ENCODE results near the gene PTPRG. TPM values are rescaled to one million over a fixed set of nuclear protein-coding genes. Genes with fewer than 3 reads are reported as not detected.

The PTPRG gene
- total RNA-seq, 1 donor from 2014 or later: 39.6 TPM

GRCh38 chr3:61869371-61869770, 308.0 kb downstream of the PTPRG start:
- FAIRE-seq (no peak), DNase-seq (ENCODE audit: low read depth) (no peak)
- Mint-ChIP-seq H3K4me3 (ENCODE audit: unreplicated experiment) (no peak overlapping the region), H3K27ac (ENCODE audit: unreplicated experiment) (no peak overlapping the region), H3K27me3 (ENCODE audit: low read depth, unreplicated experiment) (no peaks in the 10 kb centered on the region), H3K9me3 (ENCODE audit: unreplicated experiment) (no peaks in the 10 kb centered on the region), H3K36me3 (ENCODE audit: low read depth, unreplicated experiment) (no peaks in the 10 kb centered on the region), H3K4me1 (ENCODE audit: low read depth, unreplicated experiment) (peaks cover 17% of the 10 kb centered on the region)
- Histone ChIP-seq H3K9me3 (ENCODE audit: insufficient read depth, low read depth, low read length) (no peaks in the 10 kb centered on the region), H3K27me3 (ENCODE audit: insufficient read depth, low read length) (no peaks in the 10 kb centered on the region), H3K79me2 (ENCODE audit: insufficient read depth, low read length) (no peaks in the 10 kb centered on the region), H3K9ac (ENCODE audit: low read length) (no peak overlapping the region), H3K4me1 (ENCODE audit: insufficient read depth, low read length) (no peaks in the 10 kb centered on the region), H3K36me3 (ENCODE audit: insufficient read depth, low read length) (no peaks in the 10 kb centered on the region), H3K4me2 (ENCODE audit: low read length) (no peak overlapping the region), H3K4me3 (ENCODE audit: insufficient read depth, low read depth, low read length) (no peak overlapping the region), H4K20me1 (ENCODE audit: insufficient read depth, low read length) (peaks cover 46% of the 10 kb centered on the region), H2AFZ (ENCODE audit: low read depth, low read length) (no peak overlapping the region), H3K27ac (ENCODE audit: low read depth, low read length) (no peak overlapping the region)
- no peak for TF ChIP-seq EZH2 (IDR thresholded peaks at IDR 0.05; ENCODE audit: insufficient read depth, low read length)
- TF ChIP-seq CTCF (IDR thresholded peaks at IDR 0.05; ENCODE audit: insufficient read depth, low read depth, low read length): no peak

- Mint-ChIP-seq H3K4me1 (ENCODE audit: low read depth, unreplicated experiment) (peaks cover 19% of the 10 kb centered on the region), H3K36me3 (ENCODE audit: low read depth, unreplicated experiment) (no peaks in the 10 kb centered on the region), H3K27me3 (ENCODE audit: low read depth, unreplicated experiment) (no peaks in the 10 kb centered on the region), H3K4me3 (ENCODE audit: unreplicated experiment) (no peak overlapping the region), H3K27ac (ENCODE audit: unreplicated experiment) (no peak overlapping the region), H3K9me3 (ENCODE audit: unreplicated experiment) (no peaks in the 10 kb centered on the region)
- no peak overlapping the region for H2AFZ ChIP-seq (ENCODE audit: low read depth, low read length)
- no peak overlapping the region for H3K27ac ChIP-seq (ENCODE audit: low read depth, low read length)
- H3K9me3 ChIP-seq (ENCODE audit: insufficient read depth, low read depth, low read length): no peaks in the 10 kb centered on the region
- H3K4me2 ChIP-seq (ENCODE audit: low read length): no peak overlapping the region
- FAIRE-seq: no peak
- peaks cover 32% of the 10 kb centered on the region for H4K20me1 ChIP-seq (ENCODE audit: insufficient read depth, low read length)
- no peaks in the 10 kb centered on the region for H3K27me3 ChIP-seq (ENCODE audit: insufficient read depth, low read length)
- DNase-seq (ENCODE audit: low read depth): no peak
- H3K4me3 ChIP-seq (ENCODE audit: insufficient read depth, low read depth, low read length): no peak overlapping the region
- no peak for TF ChIP-seq CTCF (IDR thresholded peaks at IDR 0.05; ENCODE audit: insufficient read depth, low read depth, low read length)
- no peak for TF ChIP-seq EZH2 (IDR thresholded peaks at IDR 0.05; ENCODE audit: insufficient read depth, low read length)
- H3K9ac ChIP-seq (ENCODE audit: low read length): no peak overlapping the region
- H3K36me3 ChIP-seq (ENCODE audit: insufficient read depth, low read length): no peaks in the 10 kb centered on the region
- H3K79me2 ChIP-seq (ENCODE audit: insufficient read depth, low read length): no peaks in the 10 kb centered on the region
- H3K4me1 ChIP-seq (ENCODE audit: insufficient read depth, low read length): no peaks in the 10 kb centered on the region
Measured at GRCh38 chr3:61871644-61872043, 310.3 kb downstream of the PTPRG start.

GRCh38 chr3:61872077-61872706, 310.8 kb downstream of the PTPRG start:
- Histone ChIP-seq H2AFZ (ENCODE audit: low read depth, low read length) (no peak overlapping the region), H3K4me1 (ENCODE audit: insufficient read depth, low read length) (no peaks in the 10 kb centered on the region), H3K36me3 (ENCODE audit: insufficient read depth, low read length) (no peaks in the 10 kb centered on the region), H4K20me1 (ENCODE audit: insufficient read depth, low read length) (peaks cover 32% of the 10 kb centered on the region), H3K27ac (ENCODE audit: low read depth, low read length) (no peak overlapping the region), H3K9me3 (ENCODE audit: insufficient read depth, low read depth, low read length) (no peaks in the 10 kb centered on the region), H3K27me3 (ENCODE audit: insufficient read depth, low read length) (no peaks in the 10 kb centered on the region), H3K79me2 (ENCODE audit: insufficient read depth, low read length) (no peaks in the 10 kb centered on the region), H3K4me2 (ENCODE audit: low read length) (no peak overlapping the region), H3K4me3 (ENCODE audit: insufficient read depth, low read depth, low read length) (no peak overlapping the region), H3K9ac (ENCODE audit: low read length) (no peak overlapping the region)
- DNase-seq (ENCODE audit: low read depth) (peak; percentile 24), FAIRE-seq (no peak)
- Mint-ChIP-seq H3K27ac (ENCODE audit: unreplicated experiment) (no peak overlapping the region), H3K36me3 (ENCODE audit: low read depth, unreplicated experiment) (no peaks in the 10 kb centered on the region), H3K27me3 (ENCODE audit: low read depth, unreplicated experiment) (no peaks in the 10 kb centered on the region), H3K4me3 (ENCODE audit: unreplicated experiment) (no peak overlapping the region), H3K4me1 (ENCODE audit: low read depth, unreplicated experiment) (peaks cover 24% of the 10 kb centered on the region), H3K9me3 (ENCODE audit: unreplicated experiment) (no peaks in the 10 kb centered on the region)
- no peak for TF ChIP-seq CTCF (IDR thresholded peaks at IDR 0.05; ENCODE audit: insufficient read depth, low read depth, low read length)
- no peak for TF ChIP-seq EZH2 (IDR thresholded peaks at IDR 0.05; ENCODE audit: insufficient read depth, low read length)
